Prostate gland (tissue), 2 donors: Measurements from ENCODE around the gene ST3GAL2.

ENCODE experiments used
- POLR2AphosphoS5 ChIP-seq: sonication (generic); formaldehyde crosslinking; IDR thresholded peaks from one replicate; pipeline ENCODE4 v1.6.1; 2017; ENCODE audit warnings: antibody characterized with exemption
- TF ChIP-seq, protein P1 (sequence below), 4 experiments: fragments of 200-600 bp in 2 of 4; fragments of 450-650 bp in 2 of 4; sonication (generic) in 2 of 4; IDR thresholded peaks; 1 replicate in 3 of 4; 2 replicates in 1 of 4; pipeline ENCODE4 v1.5.1; 2016 to 2019; ENCODE audit warnings: antibody characterized with exemption in 4 of 4, mild to moderate bottlenecking in 2 of 4, moderate library complexity in 2 of 4

- no peak for TF ChIP-seq POLR2AphosphoS5
- TF ChIP-seq, protein P1, sequence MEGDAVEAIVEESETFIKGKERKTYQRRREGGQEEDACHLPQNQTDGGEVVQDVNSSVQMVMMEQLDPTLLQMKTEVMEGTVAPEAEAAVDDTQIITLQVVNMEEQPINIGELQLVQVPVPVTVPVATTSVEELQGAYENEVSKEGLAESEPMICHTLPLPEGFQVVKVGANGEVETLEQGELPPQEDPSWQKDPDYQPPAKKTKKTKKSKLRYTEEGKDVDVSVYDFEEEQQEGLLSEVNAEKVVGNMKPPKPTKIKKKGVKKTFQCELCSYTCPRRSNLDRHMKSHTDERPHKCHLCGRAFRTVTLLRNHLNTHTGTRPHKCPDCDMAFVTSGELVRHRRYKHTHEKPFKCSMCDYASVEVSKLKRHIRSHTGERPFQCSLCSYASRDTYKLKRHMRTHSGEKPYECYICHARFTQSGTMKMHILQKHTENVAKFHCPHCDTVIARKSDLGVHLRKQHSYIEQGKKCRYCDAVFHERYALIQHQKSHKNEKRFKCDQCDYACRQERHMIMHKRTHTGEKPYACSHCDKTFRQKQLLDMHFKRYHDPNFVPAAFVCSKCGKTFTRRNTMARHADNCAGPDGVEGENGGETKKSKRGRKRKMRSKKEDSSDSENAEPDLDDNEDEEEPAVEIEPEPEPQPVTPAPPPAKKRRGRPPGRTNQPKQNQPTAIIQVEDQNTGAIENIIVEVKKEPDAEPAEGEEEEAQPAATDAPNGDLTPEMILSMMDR (IDR thresholded peaks at IDR 0.05): no peak
Observed at GRCh38 chr16:70416748-70417616, 21.9 kb downstream of the ST3GAL2 start.
